Stomach (tissue), 4 donors: Measurements from ENCODE around the gene PSTPIP1.

ENCODE experiments used
- EP300 ChIP-seq: sonication (generic); formaldehyde crosslinking; IDR thresholded peaks from one replicate; pipeline ENCODE4 v1.6.1; 2017; ENCODE audit warnings: antibody characterized with exemption
- POLR2A ChIP-seq, 4 donors: fragments of 450-650 bp; IDR thresholded peaks; one replicate each; pipeline ENCODE4 v1.6.1; 2016; ENCODE audit warnings: antibody characterized with exemption in 4 of 4, control low read depth in 2 of 4, mild to moderate bottlenecking in 1 of 4, moderate library complexity in 1 of 4
- POLR2AphosphoS5 ChIP-seq, 3 donors: sonication (generic); formaldehyde crosslinking; IDR thresholded peaks; one replicate each; pipeline ENCODE4 v1.6.1; 2016; ENCODE audit warnings: antibody characterized with exemption in 3 of 3
- TF ChIP-seq, protein P1 (sequence below), 7 experiments: fragments of 450-650 bp in 4 of 7; fragments of 200-600 bp in 3 of 7; sonication (generic) in 3 of 7; IDR thresholded peaks; one replicate each; pipeline ENCODE4 v1.5.1; 2016 to 2019; ENCODE audit warnings: antibody characterized with exemption in 7 of 7, control low read depth in 2 of 7, mild to moderate bottlenecking in 1 of 7

DNA sequence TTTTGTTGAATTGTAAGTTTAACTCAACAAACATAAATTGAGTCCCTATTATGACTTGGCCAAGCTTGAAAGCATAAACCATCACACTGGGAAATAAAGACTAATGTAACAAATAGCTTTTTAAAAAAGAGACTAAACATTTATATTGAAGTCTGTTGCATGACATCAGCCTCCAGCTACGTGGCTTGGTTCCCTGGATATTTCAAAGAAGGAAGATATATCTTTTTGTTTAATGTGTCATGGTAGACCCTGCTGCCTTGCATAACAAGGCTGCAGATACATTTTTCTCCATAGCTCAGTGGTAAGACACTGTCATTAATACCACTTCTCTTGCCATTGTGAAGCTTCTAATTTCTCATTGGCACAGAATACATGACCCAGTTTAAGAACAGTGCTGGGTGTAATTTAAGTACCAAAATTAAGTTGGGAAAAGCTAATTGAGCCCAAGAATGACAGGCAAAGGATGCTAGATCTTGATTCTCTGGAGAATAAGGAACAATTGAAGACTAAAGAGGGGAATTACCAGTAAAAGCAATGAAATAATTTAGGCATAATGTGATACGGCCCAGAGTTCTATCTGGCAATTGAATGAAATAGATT is 49.3 kb upstream of the PSTPIP1 start:
- no peak for TF ChIP-seq POLR2A (IDR thresholded peaks at IDR 0.05)
- TF ChIP-seq, protein P1, sequence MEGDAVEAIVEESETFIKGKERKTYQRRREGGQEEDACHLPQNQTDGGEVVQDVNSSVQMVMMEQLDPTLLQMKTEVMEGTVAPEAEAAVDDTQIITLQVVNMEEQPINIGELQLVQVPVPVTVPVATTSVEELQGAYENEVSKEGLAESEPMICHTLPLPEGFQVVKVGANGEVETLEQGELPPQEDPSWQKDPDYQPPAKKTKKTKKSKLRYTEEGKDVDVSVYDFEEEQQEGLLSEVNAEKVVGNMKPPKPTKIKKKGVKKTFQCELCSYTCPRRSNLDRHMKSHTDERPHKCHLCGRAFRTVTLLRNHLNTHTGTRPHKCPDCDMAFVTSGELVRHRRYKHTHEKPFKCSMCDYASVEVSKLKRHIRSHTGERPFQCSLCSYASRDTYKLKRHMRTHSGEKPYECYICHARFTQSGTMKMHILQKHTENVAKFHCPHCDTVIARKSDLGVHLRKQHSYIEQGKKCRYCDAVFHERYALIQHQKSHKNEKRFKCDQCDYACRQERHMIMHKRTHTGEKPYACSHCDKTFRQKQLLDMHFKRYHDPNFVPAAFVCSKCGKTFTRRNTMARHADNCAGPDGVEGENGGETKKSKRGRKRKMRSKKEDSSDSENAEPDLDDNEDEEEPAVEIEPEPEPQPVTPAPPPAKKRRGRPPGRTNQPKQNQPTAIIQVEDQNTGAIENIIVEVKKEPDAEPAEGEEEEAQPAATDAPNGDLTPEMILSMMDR (IDR thresholded peaks at IDR 0.05) = no peak
- TF ChIP-seq POLR2AphosphoS5 (IDR thresholded peaks at IDR 0.05) = no peak
- TF ChIP-seq EP300 = no peak
